RWPE1 (cell line): Measurements from ENCODE around the gene TTI1.

Source experiments
- CTCF ChIA-PET: fragments of 350-600 bp; sonication (Branson Sonifier 250); formaldehyde crosslinking; extraction: SDS; loops from one replicate; lab custom pipeline; 2021; lab: Yijun Ruan, JAX
- POLR2A ChIA-PET: fragments of 400-600 bp; formaldehyde crosslinking; extraction: SDS; loops from one replicate; lab custom pipeline; 2020; ENCODE audit warnings: antibody characterized with exemption; ENCODE audit not compliant: low non-redundant PET; lab: Yijun Ruan, JAX
- DNase-seq: peaks from one replicate; pipeline ENCODE4 v3.0.0; 2012; ENCODE audit warnings: low spot score
- H3K27ac ChIP-seq: fragments of 450-650 bp; 2 replicates; pipeline ENCODE4 v1.5.1; 2017
- CTCF ChIP-seq: fragments of 450-650 bp; conservative IDR thresholded peaks from 2 replicates; pipeline ENCODE4 v1.5.1; 2017; ENCODE audit warnings: low read depth, mild to moderate bottlenecking

Gene TTI1

DNA sequence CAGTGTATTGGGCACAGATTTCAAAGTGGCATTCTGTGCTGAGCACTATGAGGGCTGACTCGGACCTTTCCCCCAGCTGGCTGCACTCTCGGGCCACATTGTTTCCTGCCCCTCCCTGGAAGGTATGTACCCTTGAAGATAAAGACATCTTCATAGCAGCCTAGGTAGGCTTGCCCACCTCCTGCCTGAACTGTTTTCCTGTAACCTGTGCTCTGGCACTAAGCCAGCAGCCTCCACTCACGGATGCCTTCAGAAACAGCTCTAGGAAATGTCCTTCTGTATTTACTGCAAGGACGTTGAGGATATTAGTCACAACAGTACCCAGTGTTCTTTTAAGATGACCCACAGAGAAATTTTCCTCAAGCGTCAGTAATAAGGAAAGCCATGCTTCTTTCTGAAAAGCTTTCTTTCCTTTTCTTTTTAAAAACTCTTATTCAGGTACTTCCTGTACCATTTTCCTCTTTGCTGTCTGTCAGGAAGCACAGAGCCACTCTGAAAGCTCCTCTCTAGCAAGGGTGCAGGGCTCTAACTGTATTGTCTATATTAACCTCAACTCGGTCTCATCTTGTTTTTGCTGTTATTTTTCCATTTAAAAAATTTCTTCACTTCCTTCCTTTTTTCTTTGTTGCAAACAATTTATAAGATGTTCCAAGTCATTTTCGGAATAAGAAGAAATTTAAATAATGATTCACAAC is 43.5 kb downstream of the TTI1 start:
- CTCF ChIA-PET = interaction anchor here (0.6 to 1.0 kb wide), 2 partner anchors 41 to 398 kb away, joined by 3 read pairs; no protein-coding TSS in a partner anchor
- no peak overlapping the region for H3K27ac ChIP-seq

GRCh38 chr20:37988306-37988954 is 44.8 kb downstream of the TTI1 start:
- POLR2A ChIA-PET = no interaction called here
- no peak for DNase-seq
- H3K27ac ChIP-seq = no peak overlapping the region
- TF ChIP-seq CTCF = no peak
- CTCF ChIA-PET = interaction anchor here (0.6 kb wide), 1 partner anchor 448 kb away, joined by 9 read pairs; no protein-coding TSS in a partner anchor

More for the DNA sequence above, 43.5 kb downstream of the TTI1 start:
- TF ChIP-seq CTCF = no peak
- peak; percentile 32 for DNase-seq
- POLR2A ChIA-PET = no interaction called here

GRCh38 chr20:37987602-37988290 is 45.5 kb downstream of the TTI1 start:
- CTCF ChIA-PET = no interaction called here
- no peak for DNase-seq
- POLR2A ChIA-PET = no interaction called here
- H3K27ac ChIP-seq = no peak overlapping the region
- TF ChIP-seq CTCF = no peak

GRCh38 chr20:37986873-37987601 is 46.2 kb downstream of the TTI1 start:
- ChIA-PET CTCF (no interaction called here), POLR2A (no interaction called here)
- no peak overlapping the region for H3K27ac ChIP-seq
- TF ChIP-seq CTCF = no peak
- DNase-seq = no peak

DNA sequence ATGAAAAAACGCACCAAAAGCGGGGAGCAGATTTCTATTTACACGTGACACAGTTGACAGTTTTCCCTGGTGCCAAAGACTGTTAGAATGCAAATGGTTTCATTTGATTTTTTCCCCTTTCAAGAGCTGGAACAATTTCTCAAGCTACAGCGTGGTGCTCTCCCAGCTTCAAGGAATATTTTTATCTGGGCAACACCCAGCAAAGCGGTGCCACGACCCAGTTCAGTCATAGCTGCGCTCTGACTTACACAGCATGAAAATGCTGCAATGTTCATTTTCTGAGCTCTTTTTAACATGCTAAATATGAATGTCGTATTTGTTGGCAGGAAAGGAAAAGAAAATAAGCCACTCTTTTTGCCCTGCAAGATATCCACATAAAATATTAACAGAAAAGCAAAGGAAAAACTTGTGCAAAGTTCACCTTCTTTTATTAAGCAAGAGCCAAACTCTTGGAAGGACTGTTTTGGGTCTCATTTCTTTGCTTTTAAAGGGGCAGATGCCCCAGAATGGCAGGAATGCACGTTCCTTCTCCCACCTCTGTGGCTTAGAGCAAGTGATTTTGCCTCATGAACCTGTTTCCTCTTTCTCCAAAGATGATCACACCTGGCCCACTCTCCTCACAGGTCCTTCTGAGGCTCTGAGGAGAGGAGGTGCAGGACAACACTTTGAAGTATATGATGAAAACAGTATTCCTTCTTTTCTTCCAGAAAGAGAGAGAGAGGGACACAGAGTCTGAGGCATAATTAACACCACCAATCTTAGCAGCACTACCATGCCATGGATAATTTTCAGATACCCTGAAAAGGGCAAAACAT is 47.0 kb downstream of the TTI1 start:
- no peak for TF ChIP-seq CTCF
- ChIA-PET POLR2A (no interaction called here), CTCF (interaction anchor here (0.5 kb wide), 1 partner anchor 626 kb away, joined by 4 read pairs; no protein-coding TSS in a partner anchor)
- DNase-seq = no peak
- H3K27ac ChIP-seq = no peak overlapping the region
